AG09309 (cell line): ENCODE results near the gene ATG7.

Experiments
- DNase-seq: peaks from one replicate; pipeline ENCODE4 v3.0.0-alpha.2; 2010; ENCODE audit warnings: low read depth
- H3K4me3 ChIP-seq: 2 replicates; pipeline ENCODE4 v1.5.1; 2011; ENCODE audit warnings: mild to moderate bottlenecking, low read depth, low read length, moderate library complexity; ENCODE audit not compliant: control insufficient read depth
- TF ChIP-seq, protein P1 (sequence below): IDR thresholded peaks from 2 replicates; pipeline ENCODE4 v1.5.1; 2011; ENCODE audit warnings: mild to moderate bottlenecking, low read depth, low read length, inconsistent platforms; ENCODE audit not compliant: insufficient read depth, control insufficient read depth; ENCODE audit errors: missing control alignments

Gene ATG7

GRCh38 chr3:11392014-11392859, 120.0 kb downstream of the ATG7 start:
- H3K4me3 ChIP-seq, result no peak overlapping the region
- TF ChIP-seq, protein P1, sequence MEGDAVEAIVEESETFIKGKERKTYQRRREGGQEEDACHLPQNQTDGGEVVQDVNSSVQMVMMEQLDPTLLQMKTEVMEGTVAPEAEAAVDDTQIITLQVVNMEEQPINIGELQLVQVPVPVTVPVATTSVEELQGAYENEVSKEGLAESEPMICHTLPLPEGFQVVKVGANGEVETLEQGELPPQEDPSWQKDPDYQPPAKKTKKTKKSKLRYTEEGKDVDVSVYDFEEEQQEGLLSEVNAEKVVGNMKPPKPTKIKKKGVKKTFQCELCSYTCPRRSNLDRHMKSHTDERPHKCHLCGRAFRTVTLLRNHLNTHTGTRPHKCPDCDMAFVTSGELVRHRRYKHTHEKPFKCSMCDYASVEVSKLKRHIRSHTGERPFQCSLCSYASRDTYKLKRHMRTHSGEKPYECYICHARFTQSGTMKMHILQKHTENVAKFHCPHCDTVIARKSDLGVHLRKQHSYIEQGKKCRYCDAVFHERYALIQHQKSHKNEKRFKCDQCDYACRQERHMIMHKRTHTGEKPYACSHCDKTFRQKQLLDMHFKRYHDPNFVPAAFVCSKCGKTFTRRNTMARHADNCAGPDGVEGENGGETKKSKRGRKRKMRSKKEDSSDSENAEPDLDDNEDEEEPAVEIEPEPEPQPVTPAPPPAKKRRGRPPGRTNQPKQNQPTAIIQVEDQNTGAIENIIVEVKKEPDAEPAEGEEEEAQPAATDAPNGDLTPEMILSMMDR, result no peak
- peak; percentile 54 for DNase-seq

DNA sequence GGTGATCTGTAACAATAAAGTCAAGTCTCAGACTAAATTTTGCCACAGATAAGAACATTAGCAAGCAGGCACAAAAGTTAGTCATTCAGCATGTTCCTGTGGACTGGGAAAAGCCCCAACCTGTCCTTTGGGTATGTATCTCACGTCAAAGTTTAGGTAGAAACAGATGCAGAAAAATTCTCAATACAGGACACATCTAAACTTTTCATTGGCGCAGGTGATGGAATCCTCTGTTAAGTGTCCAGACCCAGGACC, 120.6 kb downstream of the ATG7 start:
- no peak for DNase-seq
- no peak overlapping the region for H3K4me3 ChIP-seq
- TF ChIP-seq, protein P1, result no peak

DNA sequence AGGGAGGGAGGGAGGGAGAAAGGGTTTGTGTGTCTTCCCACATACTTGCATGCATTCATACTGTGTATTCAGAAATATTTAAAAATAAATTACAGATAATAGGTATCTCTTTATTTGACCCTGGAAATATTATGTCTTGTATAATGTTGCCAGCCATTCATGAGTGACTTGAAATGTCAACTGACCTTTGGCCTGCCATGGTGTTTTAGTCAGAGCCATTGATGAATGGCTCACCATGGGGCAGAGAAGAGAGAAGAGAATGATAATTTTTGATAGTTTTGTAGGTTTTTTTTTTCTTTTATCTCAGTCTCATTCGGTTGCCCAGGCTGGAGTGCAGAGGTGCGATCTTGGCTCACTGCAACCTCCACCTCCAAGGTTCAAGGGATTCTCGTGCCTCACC, 121.2 kb downstream of the ATG7 start:
- no peak overlapping the region for H3K4me3 ChIP-seq
- TF ChIP-seq, protein P1, result no peak
- DNase-seq, result no peak

- no peak overlapping the region for H3K4me3 ChIP-seq
- no peak for DNase-seq
- TF ChIP-seq, protein P1, result no peak
Measured at GRCh38 chr3:11394392-11394791, 122.2 kb downstream of the ATG7 start.

DNA sequence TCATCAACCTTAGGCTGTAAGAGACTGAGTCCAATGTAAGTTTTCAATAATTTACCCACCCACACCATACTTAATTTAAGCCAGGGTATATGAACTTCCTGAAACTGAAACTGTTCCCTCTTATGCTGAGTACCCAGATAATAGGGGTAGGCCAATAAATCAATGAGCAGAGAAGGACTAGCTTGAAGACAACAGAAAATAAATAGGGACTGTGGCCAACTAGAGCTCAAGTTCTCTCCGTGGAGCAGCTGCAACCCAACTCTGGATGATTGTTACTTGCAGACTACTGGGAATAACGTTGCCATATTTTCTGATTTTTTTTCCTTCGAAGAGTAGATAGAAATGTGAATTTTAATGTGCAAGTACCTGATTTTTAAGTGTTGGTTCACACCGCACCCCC, 128.0 kb downstream of the ATG7 start:
- DNase-seq, result no peak
- TF ChIP-seq, protein P1, result no peak
- no peak overlapping the region for H3K4me3 ChIP-seq

- DNase-seq, result no peak
- no peak overlapping the region for H3K4me3 ChIP-seq
- TF ChIP-seq, protein P1, result no peak
Measured at GRCh38 chr3:11401434-11401833, 129.2 kb downstream of the ATG7 start.
